Eye (tissue), 1 donor: ENCODE data around the gene DCAF8L2.
"Not testable (repeated sequence)": the region's sequence is repeated elsewhere in the genome, so short reads cannot be mapped to it uniquely, and the experiment has no call there.

Experiments
- DNase-seq: peaks from one replicate; pipeline ENCODE4 v3.0.0-alpha.2; 2015

Gene DCAF8L2

GRCh38 chrX:27680726-27681125 is 90.6 kb downstream of the DCAF8L2 start:
- DNase-seq = no peak

- DNase-seq = peak; percentile 4
Observed at GRCh38 chrX:27683566-27684208, 93.5 kb downstream of the DCAF8L2 start.

- DNase-seq = no peak
Observed at GRCh38 chrX:27694667-27695066, 104.5 kb downstream of the DCAF8L2 start.

GRCh38 chrX:27706526-27706925 is 116.4 kb downstream of the DCAF8L2 start:
- DNase-seq = no peak

GRCh38 chrX:27715610-27716009 is 125.5 kb downstream of the DCAF8L2 start:
- DNase-seq = peak; percentile 0

GRCh38 chrX:27728291-27728690 is 138.1 kb downstream of the DCAF8L2 start:
- no peak for DNase-seq

GRCh38 chrX:27731962-27732361 is 141.8 kb downstream of the DCAF8L2 start:
- DNase-seq = no peak

GRCh38 chrX:27735914-27736313 is 145.8 kb downstream of the DCAF8L2 start:
- no peak for DNase-seq

GRCh38 chrX:27740933-27741332 is 150.8 kb downstream of the DCAF8L2 start:
- no peak for DNase-seq

- DNase-seq = not testable (repeated sequence)
Observed at GRCh38 chrX:27743521-27743920, 153.4 kb downstream of the DCAF8L2 start.

GRCh38 chrX:27746516-27746915 is 156.4 kb downstream of the DCAF8L2 start:
- no peak for DNase-seq

- DNase-seq = not testable (repeated sequence)
Observed at GRCh38 chrX:27750298-27750697, 160.2 kb downstream of the DCAF8L2 start.

GRCh38 chrX:27751976-27752375 is 161.8 kb downstream of the DCAF8L2 start:
- no peak for DNase-seq

- no peak for DNase-seq
Observed at GRCh38 chrX:27765718-27766117, 175.6 kb downstream of the DCAF8L2 start.

- DNase-seq = no peak
Observed at GRCh38 chrX:27767387-27767786, 177.2 kb downstream of the DCAF8L2 start.

GRCh38 chrX:27775984-27776383 is 185.8 kb downstream of the DCAF8L2 start:
- no peak for DNase-seq

- no peak for DNase-seq
Observed at GRCh38 chrX:27796640-27797257, 206.6 kb downstream of the DCAF8L2 start.

- no peak for DNase-seq
Observed at GRCh38 chrX:27797575-27797974, 207.4 kb downstream of the DCAF8L2 start.
